HK-2 (cell line): ENCODE measurements around the gene HVCN1.

Experiments used
- DNase-seq: peaks from one replicate; pipeline ENCODE4 v3.0.0-alpha.2; 2018; ENCODE audit not compliant: unreplicated experiment

HVCN1 gene

DNA sequence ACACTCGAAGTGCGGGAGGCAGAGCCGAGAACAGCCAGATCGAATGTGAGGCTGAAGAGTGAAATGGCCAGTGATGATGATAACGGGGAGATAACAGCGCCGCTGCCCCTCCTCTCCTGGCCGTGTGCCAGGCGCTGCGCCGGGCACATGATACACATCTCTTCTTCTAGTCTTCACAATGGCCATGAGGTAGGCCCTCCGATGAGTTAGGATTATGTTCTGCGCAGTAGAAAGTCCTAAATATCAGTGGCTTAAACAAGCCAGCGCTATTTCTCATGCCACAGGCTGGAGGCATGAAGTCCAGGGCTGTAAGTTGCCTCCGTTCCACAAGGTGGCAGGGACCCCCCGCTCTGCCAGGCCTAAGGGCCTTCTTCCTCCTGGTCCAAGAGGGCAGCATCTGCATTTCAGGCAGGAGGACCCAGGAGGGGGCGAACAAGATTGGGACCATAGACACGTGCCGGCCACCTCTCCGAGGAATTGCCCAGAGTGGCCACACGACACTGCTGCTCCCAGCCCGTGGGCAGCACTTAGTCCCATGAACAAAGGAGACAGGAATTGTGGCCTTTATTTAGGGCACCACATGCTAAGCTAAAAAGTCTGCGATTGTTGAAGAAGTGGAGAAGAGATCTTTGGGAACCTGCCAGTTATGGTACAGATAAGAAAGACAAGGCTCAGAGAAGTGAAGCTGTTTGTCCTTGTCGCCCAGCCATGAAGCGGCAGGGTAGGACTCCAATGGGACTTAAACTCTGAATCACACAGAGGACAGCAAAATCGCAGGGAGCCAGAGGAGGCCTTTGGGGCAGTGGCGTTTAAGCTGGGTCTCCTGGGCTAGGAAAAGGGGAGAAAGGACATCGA lies 10.9 kb upstream of the HVCN1 start:
- DNase-seq, result no peak

DNA sequence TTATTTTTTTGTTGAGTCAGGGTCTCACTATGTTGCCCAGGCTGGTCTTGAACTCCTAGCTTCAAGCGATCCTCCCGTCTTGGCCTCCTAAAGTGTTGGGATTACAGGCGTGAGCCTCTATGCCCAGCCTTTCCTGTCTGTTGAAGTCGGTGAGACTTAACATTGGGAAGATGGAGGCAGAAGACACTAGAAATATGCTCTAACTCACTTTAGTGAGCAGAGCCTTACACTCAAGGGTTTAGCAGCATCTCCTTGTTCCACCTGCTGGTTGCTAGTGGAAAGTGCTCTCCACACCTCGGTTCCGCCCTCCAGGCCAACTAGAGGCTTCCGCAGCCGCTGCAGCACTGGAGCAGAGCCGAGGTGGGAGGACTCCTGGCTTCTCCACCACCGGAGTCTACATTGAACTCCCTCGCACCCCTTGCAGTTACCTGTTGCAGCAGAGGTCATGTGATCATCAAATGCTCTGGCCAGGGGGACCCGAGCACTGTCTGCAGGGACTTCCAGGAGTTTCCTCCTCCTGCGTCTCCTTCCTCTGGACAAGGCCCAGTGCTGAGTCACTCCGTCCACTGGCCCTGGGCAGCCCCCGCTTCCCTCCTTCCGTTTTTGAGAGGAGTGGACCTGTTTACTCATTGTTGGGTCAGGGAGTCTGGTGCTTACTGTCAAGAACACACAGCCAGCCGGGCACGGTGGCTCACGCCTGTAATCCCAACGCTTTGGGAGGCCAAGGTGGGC lies 9.4 kb upstream of the HVCN1 start:
- DNase-seq, result peak; percentile 50

- no peak for DNase-seq
Measured at GRCh38 chr12:110697236-110697635, 8.3 kb upstream of the HVCN1 start.

DNA sequence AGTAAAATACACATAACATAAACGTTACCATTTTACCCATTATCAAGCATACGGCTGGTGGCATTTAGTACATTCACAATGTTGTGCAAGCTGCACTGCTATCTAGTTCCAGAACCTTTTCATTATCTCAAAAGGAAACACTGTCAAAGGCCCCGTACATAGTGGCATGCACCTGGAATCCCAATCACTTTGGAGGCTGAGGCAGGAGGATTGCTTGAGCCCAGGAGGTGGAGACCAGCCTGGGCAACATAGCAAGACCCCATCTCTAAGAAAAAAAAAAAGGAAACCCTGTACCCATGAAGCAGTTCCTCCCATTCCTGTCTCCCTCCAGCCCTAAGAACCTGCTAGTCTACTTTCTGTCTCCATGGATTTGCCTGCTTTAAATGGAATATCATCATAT lies 7.4 kb upstream of the HVCN1 start:
- DNase-seq, result no peak

GRCh38 chr12:110694330-110694901 lies 5.5 kb upstream of the HVCN1 start:
- DNase-seq, result no peak

- DNase-seq, result no peak
Measured at GRCh38 chr12:110693731-110694130, 4.8 kb upstream of the HVCN1 start.

- no peak for DNase-seq
Measured at GRCh38 chr12:110690127-110690430, 1.2 kb upstream of the HVCN1 start.

DNA sequence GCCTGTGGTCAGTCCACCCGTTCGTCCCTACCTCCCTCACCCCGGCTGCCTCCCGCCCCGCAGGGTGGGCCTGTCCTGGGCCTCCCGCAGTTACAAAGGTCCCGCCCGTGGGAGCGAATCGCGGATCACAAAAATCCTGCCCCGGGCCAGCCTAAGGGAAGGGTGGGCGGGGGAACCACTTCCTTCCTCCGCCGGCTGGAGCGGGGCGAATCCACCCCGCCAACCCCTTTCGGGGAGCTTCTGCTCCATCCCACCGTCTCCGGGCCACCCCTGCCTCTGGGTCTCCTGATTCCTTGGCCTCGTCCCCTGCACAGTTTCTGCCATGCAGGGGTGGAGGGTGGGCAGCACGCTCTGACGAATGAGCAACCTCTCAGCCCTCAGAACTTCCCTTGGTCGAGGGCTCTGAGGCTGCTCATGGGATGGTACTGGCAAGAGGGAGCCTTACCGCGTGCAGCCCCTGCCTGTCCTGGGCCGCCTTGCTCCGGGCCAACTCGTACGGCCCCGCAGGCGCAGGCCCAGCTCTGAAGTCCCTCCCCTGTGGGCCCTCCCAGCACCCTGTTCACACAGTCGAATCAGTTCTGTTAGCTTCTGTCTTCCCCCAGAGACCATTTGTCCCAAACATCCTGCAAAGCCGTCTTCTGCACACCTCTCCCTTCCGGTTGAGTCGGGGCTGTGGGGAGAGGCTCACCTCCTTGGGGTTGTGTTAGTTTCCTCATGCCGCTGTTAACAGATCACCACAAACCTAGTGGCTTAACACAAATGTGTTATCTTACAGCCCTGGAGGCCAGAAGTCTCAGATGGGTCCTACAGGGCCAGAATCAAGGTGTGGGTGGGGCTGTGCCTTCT lies 589 bp upstream of the HVCN1 start:
- DNase-seq, result no peak

DNA sequence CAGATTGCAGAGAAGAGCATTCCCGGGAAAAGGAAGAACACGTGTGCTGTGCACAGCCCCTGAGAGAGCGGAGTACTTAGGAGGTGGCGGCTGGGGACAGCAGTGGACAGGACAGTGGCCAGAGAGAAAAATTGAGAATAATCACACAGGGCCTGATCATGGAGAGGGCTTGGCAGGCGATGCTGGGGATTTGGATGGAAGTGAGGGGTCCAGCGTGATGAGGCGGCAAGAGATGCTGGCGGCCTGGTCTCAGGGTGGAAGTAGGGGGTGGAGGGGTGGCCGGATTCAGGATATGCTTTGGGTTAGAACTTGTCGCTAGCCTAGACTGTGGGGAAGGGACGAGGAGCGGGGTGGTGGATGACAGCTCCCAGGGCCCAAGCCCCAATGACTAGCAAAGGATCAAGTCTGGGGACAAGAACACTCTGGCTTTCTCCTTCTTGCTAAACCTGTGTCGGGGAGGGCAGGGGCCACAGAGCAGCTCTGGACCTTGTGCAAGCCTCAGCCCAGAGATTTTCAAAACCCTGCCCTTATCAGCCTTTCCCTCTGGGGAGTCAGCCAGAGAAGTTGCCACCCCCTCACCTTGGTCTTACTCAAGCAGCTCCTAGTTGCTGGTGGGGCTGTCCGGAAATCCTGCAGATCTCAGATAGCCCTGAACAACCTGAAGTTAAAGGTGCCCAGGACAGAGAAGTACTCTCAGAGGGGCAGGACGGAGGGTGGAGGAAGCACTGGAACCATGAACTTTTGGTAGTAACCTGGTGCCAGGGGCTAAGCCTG lies 1.3 kb downstream of the HVCN1 start:
- DNase-seq, result no peak

GRCh38 chr12:110686294-110686903 lies 2.5 kb downstream of the HVCN1 start:
- no peak for DNase-seq

DNA sequence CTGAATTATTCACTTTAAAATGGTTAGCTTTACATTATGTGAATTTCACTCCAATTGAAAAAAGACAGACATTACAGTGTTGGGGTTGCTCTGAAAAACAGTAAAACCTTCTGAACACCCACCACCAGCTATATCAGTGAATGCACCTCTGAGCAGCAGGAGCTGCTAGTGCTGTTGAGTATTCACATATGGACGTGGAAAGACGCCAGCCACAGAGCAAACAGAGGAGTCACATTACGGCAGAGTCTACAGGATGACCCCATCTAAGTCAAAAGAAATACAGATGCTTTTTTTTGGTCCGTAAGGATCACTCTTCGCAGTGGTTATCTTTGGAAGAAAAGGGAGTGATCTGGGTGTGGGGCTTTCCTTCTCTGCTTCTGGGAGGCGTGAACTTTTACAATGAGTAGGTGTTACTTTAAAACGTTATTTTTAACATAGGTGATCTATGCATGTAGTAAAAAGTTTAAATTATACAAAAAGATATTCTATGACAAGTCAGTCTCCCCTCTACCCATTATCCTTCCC lies 4.5 kb downstream of the HVCN1 start:
- no peak for DNase-seq

DNA sequence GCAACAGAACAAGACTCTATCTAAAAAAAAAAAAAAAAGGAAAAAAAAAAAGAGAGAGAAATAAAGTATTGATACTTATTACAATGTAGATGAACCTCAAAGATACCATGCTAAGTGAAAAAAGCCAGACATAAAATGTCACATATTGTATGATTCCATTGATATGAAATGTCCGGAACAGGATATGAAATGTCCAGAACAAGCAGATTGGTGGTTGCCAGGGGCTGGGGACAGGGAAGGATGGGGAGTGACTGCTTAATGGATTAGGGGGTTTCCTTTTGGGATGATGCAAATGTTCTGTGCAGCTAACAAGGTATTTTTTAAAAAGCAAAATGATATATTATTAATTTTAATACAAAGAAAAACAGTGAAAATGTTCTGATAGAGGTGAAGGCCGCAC lies 5.0 kb downstream of the HVCN1 start:
- DNase-seq, result no peak

- DNase-seq, result no peak
Measured at GRCh38 chr12:110680032-110680431, 8.9 kb downstream of the HVCN1 start.

- DNase-seq, result no peak
Measured at GRCh38 chr12:110679201-110679600, 9.7 kb downstream of the HVCN1 start.

- DNase-seq, result no peak
Measured at GRCh38 chr12:110677982-110678381, 10.9 kb downstream of the HVCN1 start.

DNA sequence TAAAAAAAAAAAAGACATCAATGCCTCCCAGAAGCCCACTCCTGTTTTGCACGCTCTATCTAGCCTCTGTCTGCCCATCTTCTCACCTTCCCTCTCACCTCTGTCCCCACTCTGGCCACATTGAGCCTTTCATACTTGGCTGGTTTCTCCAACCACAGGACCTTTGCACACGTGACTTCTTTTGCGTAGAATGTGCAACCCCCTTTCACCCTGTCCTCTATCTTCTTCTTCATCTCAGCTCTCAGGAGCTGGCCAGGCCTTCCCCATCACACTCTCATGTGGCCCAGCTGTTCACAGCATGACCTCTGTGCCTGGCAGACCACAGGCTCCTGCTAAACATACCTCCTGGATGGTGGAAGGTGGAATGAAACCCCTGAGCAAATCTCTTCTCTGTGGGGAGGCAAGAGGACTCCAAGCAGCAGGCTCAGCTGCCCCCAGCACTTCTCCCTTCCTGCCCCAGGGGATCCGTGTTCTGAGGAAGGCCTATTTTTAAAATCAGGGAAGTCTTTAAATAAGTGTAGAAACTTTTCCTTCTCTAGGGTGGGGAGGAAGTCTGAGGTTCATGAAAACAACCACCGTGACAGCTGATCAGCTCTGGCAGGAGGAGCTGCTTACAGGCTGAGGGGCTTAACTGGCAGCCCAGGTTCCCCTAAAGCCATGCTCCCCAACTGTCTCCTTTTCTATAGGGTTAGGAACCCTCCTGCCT lies 11.6 kb downstream of the HVCN1 start:
- no peak for DNase-seq

- no peak for DNase-seq
Measured at GRCh38 chr12:110676171-110676570, 12.7 kb downstream of the HVCN1 start.

DNA sequence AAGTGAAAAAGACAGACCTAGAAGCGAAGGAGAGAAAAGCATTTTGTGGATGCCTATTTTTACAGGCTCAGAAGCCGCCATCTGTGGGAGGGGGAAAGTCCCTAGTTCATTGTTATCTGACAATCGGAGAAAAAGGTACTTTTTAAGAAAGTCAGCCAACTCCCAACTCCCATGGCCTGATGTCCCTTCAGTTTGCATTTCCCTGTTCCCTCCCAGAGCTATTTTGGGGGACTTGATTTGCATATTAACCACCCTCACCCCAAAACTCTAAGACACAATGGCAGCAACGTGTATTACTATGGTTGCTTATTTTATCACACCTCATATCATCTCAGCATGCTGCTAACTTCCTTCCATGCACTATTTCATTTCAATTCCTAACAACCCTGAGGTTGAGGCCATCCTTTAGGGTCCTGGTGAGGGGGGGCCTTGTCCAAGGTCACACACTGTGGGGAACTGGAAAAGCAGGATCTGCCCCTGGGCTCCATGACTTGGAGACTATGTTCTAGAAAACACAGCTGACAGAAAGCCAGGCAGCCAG lies 18.7 kb downstream of the HVCN1 start:
- no peak for DNase-seq

GRCh38 chr12:110669193-110669502 lies 19.8 kb downstream of the HVCN1 start:
- DNase-seq, result no peak
